ENCODE data around the gene B3GNT9.

The B3GNT9 gene

GRCh38 chr16:67166598-67167168, 15.9 kb upstream of the B3GNT9 start:
- no peak for DNase-seq
- H3K27me3 Mint-ChIP-seq = peaks cover 74% of the 10 kb centered on the region
- ATAC-seq = no peak
- H3K4me3 Mint-ChIP-seq = no peak overlapping the region
- peaks cover 4% of the 10 kb centered on the region for H3K36me3 Mint-ChIP-seq (ENCODE audit: low read depth)
- H3K27ac Mint-ChIP-seq = no peak overlapping the region
- no peaks in the 10 kb centered on the region for H3K9me3 Mint-ChIP-seq
- H3K4me1 Mint-ChIP-seq = peaks cover 37% of the 10 kb centered on the region

GRCh38 chr16:67166110-67166547, 15.3 kb upstream of the B3GNT9 start:
- DNase-seq (no peak), ATAC-seq (no peak)
- Mint-ChIP-seq H3K9me3 (no peaks in the 10 kb centered on the region), H3K27me3 (peaks cover 72% of the 10 kb centered on the region), H3K27ac (no peak overlapping the region), H3K36me3 (ENCODE audit: low read depth) (peaks cover 4% of the 10 kb centered on the region), H3K4me1 (peaks cover 37% of the 10 kb centered on the region), H3K4me3 (no peak overlapping the region)

- H3K27me3 Mint-ChIP-seq = peaks cover 67% of the 10 kb centered on the region
- ATAC-seq = no peak
- no peak overlapping the region for H3K4me3 Mint-ChIP-seq
- peaks cover 38% of the 10 kb centered on the region for H3K4me1 Mint-ChIP-seq
- H3K27ac Mint-ChIP-seq = no peak overlapping the region
- H3K9me3 Mint-ChIP-seq = no peaks in the 10 kb centered on the region
- DNase-seq = no peak
- H3K36me3 Mint-ChIP-seq (ENCODE audit: low read depth) = peaks cover 4% of the 10 kb centered on the region
Observed at GRCh38 chr16:67165121-67166078, 14.6 kb upstream of the B3GNT9 start.

- no peak within 1 kb of the TSS for H3K27ac Mint-ChIP-seq
- peaks cover 62% of the 10 kb centered on the region for H3K27me3 Mint-ChIP-seq
- no peak for ATAC-seq
- H3K4me1 Mint-ChIP-seq = peaks cover 33% of the 10 kb centered on the region
- H3K36me3 Mint-ChIP-seq (ENCODE audit: low read depth) = peaks cover 4% of the 10 kb centered on the region
- H3K9me3 Mint-ChIP-seq = no peaks in the 10 kb centered on the region
- no peak for DNase-seq
- H3K4me3 Mint-ChIP-seq = no peak within 1 kb of the TSS
Observed at GRCh38 chr16:67164599-67165061, 13.8 kb upstream of the B3GNT9 start, which contains the start of gene HSF4. Gene HSF4, plus strand, starts transcription at chr16:67164745. Its CDS starts 67 bp downstream, at chr16:67164812.

GRCh38 chr16:67163999-67164558, 13.3 kb upstream of the B3GNT9 start:
- no peak for ATAC-seq
- Mint-ChIP-seq H3K27me3 (peaks cover 58% of the 10 kb centered on the region), H3K4me3 (no peak overlapping the region), H3K36me3 (ENCODE audit: low read depth) (peaks cover 4% of the 10 kb centered on the region), H3K27ac (no peak overlapping the region), H3K9me3 (no peaks in the 10 kb centered on the region), H3K4me1 (peaks cover 32% of the 10 kb centered on the region)
- no peak for DNase-seq

GRCh38 chr16:67163164-67163998, 12.6 kb upstream of the B3GNT9 start:
- Mint-ChIP-seq H3K36me3 (ENCODE audit: low read depth) (peaks cover 4% of the 10 kb centered on the region), H3K27me3 (peaks cover 52% of the 10 kb centered on the region), H3K27ac (no peak overlapping the region), H3K4me3 (no peak overlapping the region), H3K9me3 (no peaks in the 10 kb centered on the region), H3K4me1 (peaks cover 39% of the 10 kb centered on the region)
- no peak for ATAC-seq
- DNase-seq = no peak

GRCh38 chr16:67162506-67163163, 11.8 kb upstream of the B3GNT9 start:
- Mint-ChIP-seq H3K27ac (no peak overlapping the region), H3K9me3 (no peaks in the 10 kb centered on the region), H3K4me1 (peaks cover 47% of the 10 kb centered on the region), H3K4me3 (peak overlapping the region; percentile 32), H3K36me3 (ENCODE audit: low read depth) (peaks cover 4% of the 10 kb centered on the region), H3K27me3 (peaks cover 45% of the 10 kb centered on the region)
- ATAC-seq (no peak), DNase-seq (no peak)

- DNase-seq (no peak), ATAC-seq (no peak)
- Mint-ChIP-seq H3K27ac (no peak overlapping the region), H3K4me1 (peaks cover 50% of the 10 kb centered on the region), H3K4me3 (peak overlapping the region; percentile 26), H3K27me3 (peaks cover 34% of the 10 kb centered on the region), H3K36me3 (ENCODE audit: low read depth) (peaks cover 4% of the 10 kb centered on the region), H3K9me3 (no peaks in the 10 kb centered on the region)
Observed at GRCh38 chr16:67161595-67162058, 10.8 kb upstream of the B3GNT9 start.

GRCh38 chr16:67158637-67159600, 8.1 kb upstream of the B3GNT9 start:
- H3K4me3 Mint-ChIP-seq = peak overlapping the region; percentile 86
- ATAC-seq (peak; percentile 47), DNase-seq (peak; percentile 84)
- H3K27ac Mint-ChIP-seq = peak overlapping the region; percentile 79
- H3K36me3 Mint-ChIP-seq (ENCODE audit: low read depth) = peaks cover 4% of the 10 kb centered on the region
- H3K27me3 Mint-ChIP-seq = peaks cover 20% of the 10 kb centered on the region
- H3K4me1 Mint-ChIP-seq = peaks cover 48% of the 10 kb centered on the region
- H3K9me3 Mint-ChIP-seq = no peaks in the 10 kb centered on the region

- DNase-seq (no peak), ATAC-seq (no peak)
- Mint-ChIP-seq H3K9me3 (no peaks in the 10 kb centered on the region), H3K27me3 (peaks cover 17% of the 10 kb centered on the region), H3K36me3 (ENCODE audit: low read depth) (peaks cover 4% of the 10 kb centered on the region), H3K27ac (peak overlapping the region; percentile 79), H3K4me3 (peak overlapping the region; percentile 86), H3K4me1 (peaks cover 51% of the 10 kb centered on the region)
Observed at GRCh38 chr16:67157892-67158635, 7.3 kb upstream of the B3GNT9 start.

- peaks cover 18% of the 10 kb centered on the region for H3K27me3 Mint-ChIP-seq
- no peak for DNase-seq
- ATAC-seq = no peak
- H3K27ac Mint-ChIP-seq = peak overlapping the region; percentile 36
- H3K4me3 Mint-ChIP-seq = no peak overlapping the region
- peaks cover 47% of the 10 kb centered on the region for H3K4me1 Mint-ChIP-seq
- H3K36me3 Mint-ChIP-seq (ENCODE audit: low read depth) = peaks cover under 1% of the 10 kb centered on the region
- no peaks in the 10 kb centered on the region for H3K9me3 Mint-ChIP-seq
Observed at GRCh38 chr16:67157106-67157748, 6.4 kb upstream of the B3GNT9 start.

All from activated naive CD8-positive, alpha-beta T cell treated with anti-CD3 and anti-CD28 coated beads, Interleukin-2, amount 50 U/mL, for 24 hours (primary cell).